Fibroblast of lung (primary cell): ENCODE results near the gene ACTN1.

Source experiments
- EZH2 ChIP-seq: IDR thresholded peaks from 2 replicates; pipeline ENCODE4 v1.5.1; 2012; ENCODE audit warnings: low read length, control low read depth, mild to moderate bottlenecking; ENCODE audit errors: missing control alignments
- TF ChIP-seq, protein P1 (sequence below), 2 donors: IDR thresholded peaks in 1 of 2; conservative IDR thresholded peaks in 1 of 2; 1 replicate in 1 of 2; 2 replicates in 1 of 2; pipeline ENCODE4 v1.5.1; 2011 to 2012; ENCODE audit warnings: low read length in 2 of 2, control low read depth in 1 of 2, inconsistent platforms in 1 of 2, low read depth in 1 of 2, mild to moderate bottlenecking in 1 of 2

GRCh38 chr14:68955164-68955850 is 23.8 kb downstream of the ACTN1 start:
- TF ChIP-seq, protein P1, sequence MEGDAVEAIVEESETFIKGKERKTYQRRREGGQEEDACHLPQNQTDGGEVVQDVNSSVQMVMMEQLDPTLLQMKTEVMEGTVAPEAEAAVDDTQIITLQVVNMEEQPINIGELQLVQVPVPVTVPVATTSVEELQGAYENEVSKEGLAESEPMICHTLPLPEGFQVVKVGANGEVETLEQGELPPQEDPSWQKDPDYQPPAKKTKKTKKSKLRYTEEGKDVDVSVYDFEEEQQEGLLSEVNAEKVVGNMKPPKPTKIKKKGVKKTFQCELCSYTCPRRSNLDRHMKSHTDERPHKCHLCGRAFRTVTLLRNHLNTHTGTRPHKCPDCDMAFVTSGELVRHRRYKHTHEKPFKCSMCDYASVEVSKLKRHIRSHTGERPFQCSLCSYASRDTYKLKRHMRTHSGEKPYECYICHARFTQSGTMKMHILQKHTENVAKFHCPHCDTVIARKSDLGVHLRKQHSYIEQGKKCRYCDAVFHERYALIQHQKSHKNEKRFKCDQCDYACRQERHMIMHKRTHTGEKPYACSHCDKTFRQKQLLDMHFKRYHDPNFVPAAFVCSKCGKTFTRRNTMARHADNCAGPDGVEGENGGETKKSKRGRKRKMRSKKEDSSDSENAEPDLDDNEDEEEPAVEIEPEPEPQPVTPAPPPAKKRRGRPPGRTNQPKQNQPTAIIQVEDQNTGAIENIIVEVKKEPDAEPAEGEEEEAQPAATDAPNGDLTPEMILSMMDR (conservative IDR thresholded peaks at IDR 0.05 in 1 of 2, IDR thresholded peaks at IDR 0.05 in 1 of 2; ENCODE audit: low read depth in 1 of 2, low read length in 2 of 2): no peak
- no peak for TF ChIP-seq EZH2
